ENCODE measurements around the gene GPR158. TPM values are rescaled to one million over a fixed set of nuclear protein-coding genes. Genes with fewer than 3 reads are reported as not detected.

The GPR158 gene
- total RNA-seq, 1 donor from 2014 or later: not detected

- DNase-seq (no peak), ATAC-seq (ENCODE audit: poor library complexity) (no peak)
- intact Hi-C loops (cut with DNase I): no loop called here
Observed at GRCh38 chr10:25604591-25604990, 429.8 kb downstream of the GPR158 start.

- DNase-seq (no peak), ATAC-seq (ENCODE audit: poor library complexity) (no peak)
- intact Hi-C loops (cut with DNase I): no loop called here
Observed at GRCh38 chr10:25614652-25615051, 439.9 kb downstream of the GPR158 start.

GRCh38 chr10:25615926-25616325 lies 441.1 kb downstream of the GPR158 start:
- DNase-seq (no peak), ATAC-seq (ENCODE audit: poor library complexity) (no peak)
- intact Hi-C loops (cut with DNase I): no loop called here

DNA sequence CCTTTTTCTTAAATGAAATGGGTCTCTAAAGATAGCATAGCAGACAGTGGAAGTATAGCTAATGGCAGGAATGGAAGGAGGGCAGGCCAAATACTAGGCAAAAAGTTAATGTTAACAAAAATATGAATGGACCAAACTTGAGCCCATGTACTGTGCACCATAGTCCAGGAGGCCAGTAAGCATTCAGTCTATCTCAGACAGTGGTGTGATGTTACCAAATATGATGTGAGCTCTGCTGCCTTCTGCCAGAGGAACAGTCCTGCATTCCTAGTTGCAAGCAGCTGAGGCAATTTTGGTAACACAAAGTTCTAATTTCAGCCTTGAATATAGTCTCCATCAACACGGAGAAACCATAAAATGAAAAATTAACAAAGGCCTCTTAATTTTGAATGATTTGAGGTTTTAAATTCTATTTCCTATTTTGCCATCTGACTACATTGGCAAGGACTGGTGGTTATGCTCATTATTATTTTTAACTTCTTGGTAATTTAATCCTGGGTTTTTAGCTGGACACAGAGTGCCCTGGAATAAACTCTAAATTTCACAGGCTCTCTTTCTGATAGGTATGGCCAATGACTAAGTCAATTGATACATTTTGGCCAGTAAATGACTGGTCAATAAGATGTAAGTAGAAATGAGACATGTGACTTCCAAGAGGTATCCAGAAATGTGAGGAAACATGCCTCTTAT lies 442.2 kb downstream of the GPR158 start:
- intact Hi-C loops (cut with DNase I): no loop called here
- ATAC-seq (ENCODE audit: poor library complexity) (no peak), DNase-seq (no peak)

DNA sequence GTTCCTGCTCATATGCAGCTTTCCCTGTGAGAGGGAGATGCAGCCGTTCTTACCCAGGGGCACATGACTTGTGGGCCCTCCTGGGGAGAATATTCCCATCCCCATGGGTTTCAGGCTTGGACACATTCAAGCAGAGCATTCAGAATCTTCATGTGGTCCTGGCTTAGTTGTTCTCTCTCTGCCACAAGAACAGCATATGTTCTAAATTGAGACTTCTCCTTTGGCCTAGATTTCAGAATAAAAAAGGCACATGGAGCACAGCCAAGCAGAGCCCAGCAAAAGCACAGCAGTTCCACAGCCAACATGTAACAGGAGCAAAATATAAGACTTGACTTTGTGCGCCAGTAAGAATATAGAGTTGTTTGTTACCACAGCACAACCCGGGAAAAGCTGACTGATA lies 452.8 kb downstream of the GPR158 start:
- intact Hi-C loops (cut with DNase I): no loop called here
- no peak for ATAC-seq (ENCODE audit: poor library complexity)

GRCh38 chr10:25629333-25629732 lies 454.5 kb downstream of the GPR158 start:
- DNase-seq (no peak), ATAC-seq (ENCODE audit: poor library complexity) (no peak)
- intact Hi-C loops (cut with DNase I): no loop called here

More for the DNA sequence above, 452.8 kb downstream of the GPR158 start:
- DNase-seq: no peak

DNA sequence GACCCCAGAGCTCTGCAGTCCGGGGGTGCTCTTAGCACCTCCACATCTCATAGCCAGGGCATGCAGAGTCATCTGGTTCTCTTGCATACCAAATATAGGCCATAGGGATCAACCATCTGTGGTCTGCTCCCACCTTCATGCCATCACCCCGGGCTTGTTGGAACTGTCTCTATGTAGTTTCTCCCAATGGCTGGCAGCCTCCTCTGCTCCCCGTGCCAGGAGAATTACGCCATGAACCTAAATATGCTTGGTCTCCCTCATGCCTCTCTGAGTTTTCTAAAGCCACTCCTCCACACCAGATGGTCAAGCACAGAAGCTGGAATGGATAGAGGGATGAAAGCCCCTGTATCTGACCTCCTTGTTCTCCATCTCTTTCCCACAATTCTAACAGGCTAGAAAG lies 456.7 kb downstream of the GPR158 start:
- intact Hi-C loops (cut with DNase I): no loop called here
- no peak for DNase-seq
- ATAC-seq (ENCODE audit: poor library complexity): no peak

DNA sequence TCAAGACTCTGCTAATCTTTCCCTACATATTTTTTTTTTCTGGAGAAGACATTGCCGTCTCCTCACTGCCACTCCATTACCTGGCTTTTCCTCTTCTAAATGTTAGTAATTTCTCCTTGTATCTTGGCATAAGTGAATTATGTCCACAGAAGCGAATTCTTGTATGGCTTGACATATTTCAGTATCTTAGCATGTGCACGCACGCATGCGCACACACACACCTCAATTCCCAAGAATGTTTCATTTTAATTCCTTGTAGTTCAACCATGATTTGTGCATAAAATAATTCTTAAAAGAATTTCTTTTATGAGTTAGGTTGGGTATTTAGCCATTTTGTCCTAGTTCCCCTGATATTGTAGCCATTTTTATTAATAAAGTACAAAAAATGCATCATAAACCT lies 458.0 kb downstream of the GPR158 start:
- ATAC-seq (ENCODE audit: poor library complexity) (no peak), DNase-seq (no peak)
- intact Hi-C loops (cut with DNase I): no loop called here

DNA sequence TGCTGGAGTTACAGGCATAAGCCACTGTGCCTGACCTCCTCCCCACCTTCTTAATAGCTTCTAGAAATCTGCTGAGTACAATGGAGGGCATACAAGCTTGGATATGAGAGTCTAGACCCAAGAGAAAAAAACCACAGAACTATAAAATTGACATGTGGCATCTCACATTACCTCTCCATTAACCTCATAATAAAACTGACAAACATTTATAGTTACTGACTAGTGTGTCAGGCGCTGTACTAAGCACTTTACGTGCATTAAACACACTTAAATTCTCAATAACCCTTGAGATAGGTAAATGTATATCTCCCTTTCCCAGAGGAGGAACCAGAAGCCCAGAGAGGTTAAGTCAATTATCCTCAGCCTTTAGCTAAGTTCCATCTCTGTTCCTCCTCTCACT lies 458.7 kb downstream of the GPR158 start:
- no peak for ATAC-seq (ENCODE audit: poor library complexity)
- intact Hi-C loops (cut with DNase I): no loop called here
- DNase-seq: no peak

DNA sequence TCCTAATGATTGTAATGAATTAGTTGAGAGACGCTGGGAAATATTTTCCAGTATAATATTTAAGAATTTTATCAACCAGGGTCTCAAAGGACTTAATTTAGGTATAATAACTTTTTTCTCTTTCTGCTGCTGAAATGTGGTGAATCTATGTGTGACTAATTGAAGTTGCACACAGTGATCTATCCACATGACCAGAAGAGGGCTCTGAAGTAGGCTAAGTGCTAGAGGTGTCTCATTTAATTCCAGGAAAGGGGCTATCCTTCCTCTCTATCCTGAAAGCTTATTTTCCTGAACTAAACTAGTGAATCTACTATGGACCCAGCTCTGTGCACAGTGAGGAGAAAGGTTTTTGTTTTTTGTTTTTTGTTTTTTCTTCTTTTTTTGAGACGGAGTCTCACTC lies 464.8 kb downstream of the GPR158 start:
- DNase-seq (no peak), ATAC-seq (ENCODE audit: poor library complexity) (no peak)
- intact Hi-C loops (cut with DNase I): no loop called here

GRCh38 chr10:25641595-25641994 lies 466.8 kb downstream of the GPR158 start:
- DNase-seq: no peak
- no peak for ATAC-seq (ENCODE audit: poor library complexity)
- intact Hi-C loops (cut with DNase I): no loop called here

GRCh38 chr10:25642721-25643120 lies 467.9 kb downstream of the GPR158 start:
- intact Hi-C loops (cut with DNase I): no loop called here
- ATAC-seq (ENCODE audit: poor library complexity): no peak

GRCh38 chr10:25646371-25646770 lies 471.6 kb downstream of the GPR158 start:
- ATAC-seq (ENCODE audit: poor library complexity) (no peak), DNase-seq (no peak)
- intact Hi-C loops (cut with DNase I): no loop called here

More at GRCh38 chr10:25642721-25643120, 467.9 kb downstream of the GPR158 start:
- no peak for DNase-seq

DNA sequence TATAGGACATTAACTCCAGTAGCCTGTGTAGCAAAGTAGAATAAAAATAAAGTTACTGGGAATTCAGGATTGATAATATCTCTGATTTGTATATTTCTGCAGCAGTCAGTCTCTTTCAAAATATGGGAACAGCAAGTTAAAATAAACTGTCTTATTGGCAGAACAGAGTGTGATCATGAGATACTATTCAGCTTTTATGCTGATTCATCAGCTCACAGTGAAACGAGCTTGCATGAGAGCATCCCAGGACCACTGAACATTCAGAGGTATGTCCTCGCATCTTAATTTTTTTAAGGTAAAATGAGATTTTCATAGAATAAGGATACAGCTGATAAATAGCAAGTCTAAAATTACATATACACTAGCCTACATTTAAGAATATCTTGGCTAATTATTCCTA lies 476.7 kb downstream of the GPR158 start:
- DNase-seq (no peak), ATAC-seq (ENCODE audit: poor library complexity) (no peak)
- intact Hi-C loops (cut with DNase I): no loop called here

Other genes with a start within 250 kb of the GPR158 start
- gene PRTFDC1, start 222.4 kb upstream of the GPR158 start, total RNA-seq: 6.5 TPM
- gene ENKUR, start 158.8 kb upstream of the GPR158 start, total RNA-seq: not detected
- 6.8 TPM for gene THNSL1, start 158.4 kb upstream of the GPR158 start, total RNA-seq

All from Right ventricle myocardium superior (tissue), 1 donor.